Measurements from ENCODE around the gene BRICD5. TPM values are rescaled to one million over a fixed set of nuclear protein-coding genes. Genes with fewer than 3 reads are reported as not detected.

Gene BRICD5
- total and polyA plus RNA-seq, 2 of the 4 experiments (the other 2 are of a cell fraction) = 0.18 to 0.94 TPM

DNA sequence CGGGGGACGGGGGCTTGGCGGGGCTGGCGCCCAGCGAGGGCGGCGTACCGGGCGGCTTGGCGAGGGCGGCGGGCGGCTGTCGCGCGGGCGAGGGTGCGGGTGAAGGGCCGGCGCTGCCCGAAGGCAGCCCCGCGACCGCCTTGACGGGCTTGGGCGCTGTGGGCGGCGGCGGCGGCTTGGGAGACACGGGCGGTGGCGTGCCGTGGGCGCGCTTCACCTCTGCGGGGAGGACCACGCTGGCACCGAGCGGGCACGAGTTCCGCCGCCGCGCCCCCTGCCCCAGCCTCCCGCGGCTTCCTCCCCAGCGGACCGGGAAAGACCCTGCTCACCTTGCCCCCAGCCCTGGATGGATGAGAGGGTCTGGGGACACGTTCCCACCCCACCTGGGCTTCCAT, 31.6 kb downstream of the BRICD5 start:
- no peak overlapping the region for H2AK5ac ChIP-seq (ENCODE audit: low read depth, low read length)
- no peak overlapping the region for H4K5ac ChIP-seq (ENCODE audit: low read depth, low read length)
- H3K18ac ChIP-seq (ENCODE audit: low read depth, low read length) = no peak overlapping the region
- peaks cover 36% of the 10 kb centered on the region for H3K36me3 ChIP-seq (ENCODE audit: control insufficient read depth, insufficient read depth, low read length)
- ATAC-seq (ENCODE audit: low read depth) (no peak; the same call in 1 of the 2 replicates), DNase-seq (no peak)
- no peak overlapping the region for H2BK5ac ChIP-seq (ENCODE audit: low read depth, low read length, poor library complexity, severe bottlenecking)
- H3K4me3 ChIP-seq (ENCODE audit: insufficient read depth, low read depth, low read length) = no peak overlapping the region
- H2AFZ ChIP-seq (replicated peaks; ENCODE audit: low read length, poor library complexity) = no peak overlapping the region
- no peaks in the 10 kb centered on the region for H3K4me1 ChIP-seq (ENCODE audit: control insufficient read depth, insufficient read depth, low read length)
- H2BK20ac ChIP-seq (ENCODE audit: low read depth, low read length) = no peak overlapping the region
- BruUV-seq (replicated peaks) = no TSS peak
- H3K9me3 ChIP-seq (ENCODE audit: control insufficient read depth, insufficient read depth, low read length) = no peaks in the 10 kb centered on the region
- no peak overlapping the region for H3K56ac ChIP-seq (ENCODE audit: extremely low read depth, insufficient read depth, low read length)
- dilution Hi-C loops (cut with HindIII; ENCODE audit: low sequenced_read_pairs, unreplicated experiment) = no loop called here
- intact Hi-C loops (cut with micrococcal nuclease) = no loop called here
- peaks cover 7% of the 10 kb centered on the region; the same call in 1 of the 2 replicates for H4K20me1 ChIP-seq (ENCODE audit: insufficient read depth, low read length)
- TF ChIP-seq POLR2A (IDR thresholded peaks at IDR 0.05; ENCODE audit: low read depth, low read length) = no peak
- TF ChIP-seq, protein P1, sequence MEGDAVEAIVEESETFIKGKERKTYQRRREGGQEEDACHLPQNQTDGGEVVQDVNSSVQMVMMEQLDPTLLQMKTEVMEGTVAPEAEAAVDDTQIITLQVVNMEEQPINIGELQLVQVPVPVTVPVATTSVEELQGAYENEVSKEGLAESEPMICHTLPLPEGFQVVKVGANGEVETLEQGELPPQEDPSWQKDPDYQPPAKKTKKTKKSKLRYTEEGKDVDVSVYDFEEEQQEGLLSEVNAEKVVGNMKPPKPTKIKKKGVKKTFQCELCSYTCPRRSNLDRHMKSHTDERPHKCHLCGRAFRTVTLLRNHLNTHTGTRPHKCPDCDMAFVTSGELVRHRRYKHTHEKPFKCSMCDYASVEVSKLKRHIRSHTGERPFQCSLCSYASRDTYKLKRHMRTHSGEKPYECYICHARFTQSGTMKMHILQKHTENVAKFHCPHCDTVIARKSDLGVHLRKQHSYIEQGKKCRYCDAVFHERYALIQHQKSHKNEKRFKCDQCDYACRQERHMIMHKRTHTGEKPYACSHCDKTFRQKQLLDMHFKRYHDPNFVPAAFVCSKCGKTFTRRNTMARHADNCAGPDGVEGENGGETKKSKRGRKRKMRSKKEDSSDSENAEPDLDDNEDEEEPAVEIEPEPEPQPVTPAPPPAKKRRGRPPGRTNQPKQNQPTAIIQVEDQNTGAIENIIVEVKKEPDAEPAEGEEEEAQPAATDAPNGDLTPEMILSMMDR (conservative IDR thresholded peaks at IDR 0.05; ENCODE audit: low read depth, low read length) = no peak
- no peak for TF ChIP-seq NFE2L2 (IDR thresholded peaks at IDR 0.05; ENCODE audit: low read depth, low read length)
- TF ChIP-seq RFX5 (IDR thresholded peaks at IDR 0.05; ENCODE audit: low read depth, low read length) = no peak
- no peak for TF ChIP-seq RAD21 (IDR thresholded peaks at IDR 0.05; ENCODE audit: low read length)
- TF ChIP-seq FOS (IDR thresholded peaks at IDR 0.05; ENCODE audit: low read depth, low read length) = no peak
- TF ChIP-seq BHLHE40 (IDR thresholded peaks at IDR 0.05; ENCODE audit: low read depth, low read length) = no peak
- TF ChIP-seq CEBPB (IDR thresholded peaks at IDR 0.05; ENCODE audit: low read depth, low read length) = no peak
- TF ChIP-seq MAZ (IDR thresholded peaks at IDR 0.05; ENCODE audit: borderline replicate concordance, low read depth, low read length) = no peak
- ChIA-PET POLR2A (ENCODE audit: unreplicated experiment) (no interaction called here), CTCF (no interaction called here)
- no peaks in the 10 kb centered on the region for H3K79me1 ChIP-seq (ENCODE audit: low read depth in 1 of 2, low read length in 2 of 2)
- H4K91ac ChIP-seq (ENCODE audit: insufficient read depth, low read depth, low read length) = no peak overlapping the region
- H3K9me1 ChIP-seq (ENCODE audit: insufficient read depth, low read length) = no peaks in the 10 kb centered on the region
- H2AK9ac ChIP-seq (replicated peaks; ENCODE audit: low read depth, low read length, poor library complexity) = no peak overlapping the region
- no peak overlapping the region for H3K14ac ChIP-seq (replicated peaks; ENCODE audit: low read depth, low read length)
- no peak overlapping the region for H3K23ac ChIP-seq (ENCODE audit: low read depth, low read length)
- H3K4me2 ChIP-seq (ENCODE audit: low read depth, low read length) = no peak overlapping the region
- in situ Hi-C loops (cut with MboI; ENCODE audit: low sequenced_read_pairs) = no loop called here
- no peak overlapping the region for H3K9ac ChIP-seq (ENCODE audit: low read depth, low read length)
- H4K8ac ChIP-seq (ENCODE audit: low read depth in 2 of 2, low read length in 2 of 2) = no peak overlapping the region
- H3K27ac ChIP-seq (ENCODE audit: insufficient read depth, low read length) = no peak overlapping the region
- WGBS, 2 experiments (ENCODE audit: extremely low coverage in 2 of 2, insufficient read length in 1 of 2) = 36% methylated on average over 30 of the region's 50 CpGs; no CpG with 5 or more reads in 1 of the 2 experiments
- H2BK120ac ChIP-seq (ENCODE audit: low read depth, low read length) = no peak overlapping the region
- H2BK15ac ChIP-seq (ENCODE audit: low read depth, low read length) = no peak overlapping the region
- no peaks in the 10 kb centered on the region for H3K27me3 ChIP-seq (ENCODE audit: control insufficient read depth, insufficient read depth, low read length)
- no peak overlapping the region for H3K4ac ChIP-seq (ENCODE audit: low read depth, low read length)

All from IMR-90 (cell line).